GM23338 (cell line): Measurements from ENCODE around the gene KDM1A. TPM values are rescaled to one million over a fixed set of nuclear protein-coding genes. Genes with fewer than 3 reads are reported as not detected.

Source experiments
- ATAC-seq: fragments of 200-7000 bp; cut with Tn5 transposase; 3 replicates; pipeline ENCODE4 v1.9.1; 2020
- DNase-seq: peaks from one replicate; pipeline ENCODE4 v3.0.0-alpha.2; 2015; ENCODE audit warnings: low spot score
- H2AFZ ChIP-seq: fragments of 200-600 bp; sonication (generic); 2 replicates; pipeline ENCODE4 v1.8.0; 2016; ENCODE audit warnings: antibody characterized with exemption, mild to moderate bottlenecking, moderate library complexity
- H3F3A ChIP-seq: fragments of 200-600 bp; sonication (generic); replicated peaks from 2 replicates; pipeline ENCODE4 v1.8.0; 2017; ENCODE audit warnings: antibody characterized with exemption, mixed run types, low read depth
- H3K27ac ChIP-seq: fragments of 200-600 bp; sonication (generic); 2 replicates; pipeline ENCODE4 v1.6.1; 2016; ENCODE audit warnings: low read depth
- H3K27me3 ChIP-seq: fragments of 200-600 bp; sonication (generic); 2 replicates; pipeline ENCODE4 v1.8.0; 2016; ENCODE audit warnings: mild to moderate bottlenecking, mixed run types, moderate library complexity; ENCODE audit not compliant: insufficient read depth
- H3K36me3 ChIP-seq: fragments of 200-600 bp; sonication (generic); 2 replicates; pipeline ENCODE4 v1.8.0; 2016; ENCODE audit warnings: mild to moderate bottlenecking; ENCODE audit not compliant: insufficient read depth
- H3K4me1 ChIP-seq: fragments of 200-600 bp; sonication (generic); 2 replicates; pipeline ENCODE4 v1.8.0; 2016; ENCODE audit warnings: mild to moderate bottlenecking, moderate library complexity; ENCODE audit not compliant: insufficient read depth
- H3K4me2 ChIP-seq: fragments of 200-600 bp; sonication (generic); 2 replicates; pipeline ENCODE4 v1.7.1; 2017; ENCODE audit warnings: mixed run types
- H3K4me3 ChIP-seq: fragments of 200-600 bp; sonication (generic); 2 replicates; pipeline ENCODE4 v1.6.1; 2016; ENCODE audit warnings: mixed run types
- H3K79me2 ChIP-seq: fragments of 200-600 bp; sonication (generic); replicated peaks from 2 replicates; pipeline ENCODE4 v1.8.0; 2017; ENCODE audit warnings: mild to moderate bottlenecking; ENCODE audit not compliant: insufficient read depth
- H3K9me2 ChIP-seq: fragments of 200-600 bp; sonication (generic); 2 replicates; pipeline ENCODE4 v1.8.0; 2017; ENCODE audit not compliant: insufficient read depth
- H4K20me1 ChIP-seq: fragments of 200-600 bp; sonication (generic); replicated peaks from 2 replicates; pipeline ENCODE4 v1.8.0; 2017; ENCODE audit warnings: mild to moderate bottlenecking; ENCODE audit not compliant: insufficient read depth
- H3K27ac Mint-ChIP-seq: 2 replicates; pipeline ENCODE4 v1.8.0; 2020; ENCODE audit warnings: inconsistent platforms, mild to moderate bottlenecking, moderate library complexity, mixed read lengths
- H3K27me3 Mint-ChIP-seq: 3 replicates; pipeline ENCODE4 v1.8.0; 2022; ENCODE audit warnings: low read depth, mild to moderate bottlenecking, moderate library complexity, mixed read lengths, inconsistent platforms; ENCODE audit not compliant: insufficient read depth, poor library complexity
- H3K36me3 Mint-ChIP-seq: 3 replicates; pipeline ENCODE4 v1.8.0; 2021; ENCODE audit warnings: low read depth, mild to moderate bottlenecking, inconsistent platforms, moderate library complexity, mixed read lengths
- H3K4me1 Mint-ChIP-seq: 3 replicates; pipeline ENCODE4 v1.8.0; 2020; ENCODE audit warnings: mild to moderate bottlenecking, inconsistent platforms, mixed read lengths
- H3K4me3 Mint-ChIP-seq: 3 replicates; pipeline ENCODE4 v1.8.0; 2021; ENCODE audit warnings: moderate library complexity, mild to moderate bottlenecking, inconsistent platforms, mixed read lengths
- H3K9me3 Mint-ChIP-seq: 3 replicates; pipeline ENCODE4 v1.8.0; 2020; ENCODE audit warnings: moderate library complexity, mild to moderate bottlenecking, inconsistent platforms, mixed read lengths
- EZH2 ChIP-seq: fragments of 200-600 bp; sonication (generic); IDR thresholded peaks from one replicate; pipeline ENCODE4 v1.8.0; 2017; ENCODE audit warnings: antibody characterized with exemption, mild to moderate bottlenecking, low read depth; ENCODE audit not compliant: unreplicated experiment
- EZH2phosphoT487 ChIP-seq: fragments of 200-600 bp; sonication (generic); IDR thresholded peaks from one replicate; pipeline ENCODE4 v1.8.1; 2018; ENCODE audit warnings: antibody characterized with exemption; ENCODE audit not compliant: unreplicated experiment
- JUNB ChIP-seq: IDR thresholded peaks from one replicate; pipeline ENCODE4 v1.6.1; 2016; ENCODE audit warnings: antibody characterized with exemption; ENCODE audit not compliant: unreplicated experiment
- ZNF114 ChIP-seq: fragments of 250-450 bp; sonication (Bioruptor Pico); IDR thresholded peaks from 2 replicates; pipeline ENCODE4 v1.5.0; 2020; ENCODE audit warnings: mild to moderate bottlenecking, moderate library complexity
- ZNF331 ChIP-seq: fragments of 250-450 bp; sonication (Bioruptor Pico); IDR thresholded peaks from 2 replicates; pipeline ENCODE4 v1.5.0; 2020; ENCODE audit warnings: low read depth, mild to moderate bottlenecking, moderate library complexity
- polyA plus RNA-seq: library from polyadenylated mRNA; unstranded; fragments of >200 nt; fragmentation: Nextera tagmentation; extraction: Ambion mirVana; gene quantifications from 2 replicates; pipeline ENCODE4 v1.2.1, GENCODE V29; 2016
- total RNA-seq: library from RNA; depleted of rRNA; stranded (reverse); fragments of >200 nt; shearing (Covaris generic); gene quantifications from 2 replicates; pipeline ENCODE4 v1.2.3, GENCODE V29; 2014
- TF ChIP-seq, protein P1 (sequence below): IDR thresholded peaks from one replicate; pipeline ENCODE4 v1.6.1; 2018; ENCODE audit warnings: antibody characterized with exemption; ENCODE audit not compliant: unreplicated experiment
- TF ChIP-seq, protein P2 (sequence below): IDR thresholded peaks from 2 replicates; pipeline ENCODE4 v1.6.1; 2016; ENCODE audit warnings: antibody characterized with exemption
- TF ChIP-seq, protein P3 (sequence below): fragments of 250-450 bp; sonication (Bioruptor Pico); IDR thresholded peaks from 2 replicates; pipeline ENCODE4 v1.5.0; 2020; ENCODE audit warnings: mild to moderate bottlenecking, moderate library complexity

Gene KDM1A
- total and polyA plus RNA-seq, 2 experiments from 2014 or later: 86.4 to 252 TPM

DNA sequence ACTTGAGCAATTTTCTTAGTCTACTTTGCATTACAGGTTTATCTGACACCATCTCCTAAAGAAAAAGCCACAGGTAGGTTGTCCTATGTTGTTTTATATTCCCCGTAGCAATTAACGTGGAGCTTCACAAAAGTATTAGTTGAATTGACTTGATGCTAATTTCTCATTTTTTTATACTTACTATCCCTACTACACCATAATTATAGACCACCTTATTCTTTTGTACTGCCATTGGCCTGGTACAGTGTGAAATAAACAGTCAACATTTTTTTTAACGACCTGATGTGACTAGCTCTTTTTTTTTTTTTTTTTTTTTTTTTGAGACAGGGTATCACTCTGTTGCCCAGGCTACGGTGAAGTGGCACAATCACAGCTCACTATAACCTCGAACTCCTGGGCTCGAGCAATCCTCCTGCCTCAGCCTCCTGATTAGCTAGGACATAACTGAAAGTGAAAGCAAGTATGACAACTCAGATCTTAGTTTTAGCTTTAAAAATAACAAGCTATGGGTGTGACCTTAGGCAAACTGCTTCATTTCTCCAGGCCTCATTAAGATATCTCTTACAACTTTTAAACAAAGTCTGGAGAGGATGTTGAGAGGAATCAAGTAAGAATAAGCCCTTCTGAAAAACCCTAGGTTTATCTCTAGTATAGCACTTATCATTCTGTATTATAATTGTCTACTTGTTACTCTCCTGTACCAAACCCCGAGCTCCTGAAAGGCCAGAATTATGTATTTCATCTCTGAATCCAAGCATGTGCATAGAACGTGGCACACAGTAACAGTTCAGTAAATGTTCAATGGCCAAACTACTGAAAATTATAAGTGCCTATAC lies 99.9 kb downstream of the KDM1A start:
- Histone ChIP-seq H3K9me2 (no peaks in the 10 kb centered on the region), H3K79me2 (peaks cover 100% of the 10 kb centered on the region), H3K27ac (no peak overlapping the region), H3F3A (no peaks in the 10 kb centered on the region), H3K36me3 (no peaks in the 10 kb centered on the region), H3K27me3 (no peaks in the 10 kb centered on the region), H3K4me2 (no peak overlapping the region), H3K4me1 (peaks cover 20% of the 10 kb centered on the region), H4K20me1 (peaks cover 49% of the 10 kb centered on the region), H2AFZ (no peak overlapping the region), H3K4me3 (no peak overlapping the region)
- Mint-ChIP-seq H3K36me3 (no peaks in the 10 kb centered on the region), H3K27ac (no peak overlapping the region), H3K27me3 (no peaks in the 10 kb centered on the region), H3K4me1 (peaks cover 29% of the 10 kb centered on the region), H3K9me3 (no peaks in the 10 kb centered on the region), H3K4me3 (no peak overlapping the region)
- TF ChIP-seq EZH2phosphoT487: no peak
- TF ChIP-seq, protein P1, sequence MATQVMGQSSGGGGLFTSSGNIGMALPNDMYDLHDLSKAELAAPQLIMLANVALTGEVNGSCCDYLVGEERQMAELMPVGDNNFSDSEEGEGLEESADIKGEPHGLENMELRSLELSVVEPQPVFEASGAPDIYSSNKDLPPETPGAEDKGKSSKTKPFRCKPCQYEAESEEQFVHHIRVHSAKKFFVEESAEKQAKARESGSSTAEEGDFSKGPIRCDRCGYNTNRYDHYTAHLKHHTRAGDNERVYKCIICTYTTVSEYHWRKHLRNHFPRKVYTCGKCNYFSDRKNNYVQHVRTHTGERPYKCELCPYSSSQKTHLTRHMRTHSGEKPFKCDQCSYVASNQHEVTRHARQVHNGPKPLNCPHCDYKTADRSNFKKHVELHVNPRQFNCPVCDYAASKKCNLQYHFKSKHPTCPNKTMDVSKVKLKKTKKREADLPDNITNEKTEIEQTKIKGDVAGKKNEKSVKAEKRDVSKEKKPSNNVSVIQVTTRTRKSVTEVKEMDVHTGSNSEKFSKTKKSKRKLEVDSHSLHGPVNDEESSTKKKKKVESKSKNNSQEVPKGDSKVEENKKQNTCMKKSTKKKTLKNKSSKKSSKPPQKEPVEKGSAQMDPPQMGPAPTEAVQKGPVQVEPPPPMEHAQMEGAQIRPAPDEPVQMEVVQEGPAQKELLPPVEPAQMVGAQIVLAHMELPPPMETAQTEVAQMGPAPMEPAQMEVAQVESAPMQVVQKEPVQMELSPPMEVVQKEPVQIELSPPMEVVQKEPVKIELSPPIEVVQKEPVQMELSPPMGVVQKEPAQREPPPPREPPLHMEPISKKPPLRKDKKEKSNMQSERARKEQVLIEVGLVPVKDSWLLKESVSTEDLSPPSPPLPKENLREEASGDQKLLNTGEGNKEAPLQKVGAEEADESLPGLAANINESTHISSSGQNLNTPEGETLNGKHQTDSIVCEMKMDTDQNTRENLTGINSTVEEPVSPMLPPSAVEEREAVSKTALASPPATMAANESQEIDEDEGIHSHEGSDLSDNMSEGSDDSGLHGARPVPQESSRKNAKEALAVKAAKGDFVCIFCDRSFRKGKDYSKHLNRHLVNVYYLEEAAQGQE: no peak
- TF ChIP-seq JUNB: no peak
- TF ChIP-seq, protein P2, sequence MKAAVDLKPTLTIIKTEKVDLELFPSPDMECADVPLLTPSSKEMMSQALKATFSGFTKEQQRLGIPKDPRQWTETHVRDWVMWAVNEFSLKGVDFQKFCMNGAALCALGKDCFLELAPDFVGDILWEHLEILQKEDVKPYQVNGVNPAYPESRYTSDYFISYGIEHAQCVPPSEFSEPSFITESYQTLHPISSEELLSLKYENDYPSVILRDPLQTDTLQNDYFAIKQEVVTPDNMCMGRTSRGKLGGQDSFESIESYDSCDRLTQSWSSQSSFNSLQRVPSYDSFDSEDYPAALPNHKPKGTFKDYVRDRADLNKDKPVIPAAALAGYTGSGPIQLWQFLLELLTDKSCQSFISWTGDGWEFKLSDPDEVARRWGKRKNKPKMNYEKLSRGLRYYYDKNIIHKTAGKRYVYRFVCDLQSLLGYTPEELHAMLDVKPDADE: no peak
- no peak for TF ChIP-seq ZNF114
- TF ChIP-seq, protein P3, sequence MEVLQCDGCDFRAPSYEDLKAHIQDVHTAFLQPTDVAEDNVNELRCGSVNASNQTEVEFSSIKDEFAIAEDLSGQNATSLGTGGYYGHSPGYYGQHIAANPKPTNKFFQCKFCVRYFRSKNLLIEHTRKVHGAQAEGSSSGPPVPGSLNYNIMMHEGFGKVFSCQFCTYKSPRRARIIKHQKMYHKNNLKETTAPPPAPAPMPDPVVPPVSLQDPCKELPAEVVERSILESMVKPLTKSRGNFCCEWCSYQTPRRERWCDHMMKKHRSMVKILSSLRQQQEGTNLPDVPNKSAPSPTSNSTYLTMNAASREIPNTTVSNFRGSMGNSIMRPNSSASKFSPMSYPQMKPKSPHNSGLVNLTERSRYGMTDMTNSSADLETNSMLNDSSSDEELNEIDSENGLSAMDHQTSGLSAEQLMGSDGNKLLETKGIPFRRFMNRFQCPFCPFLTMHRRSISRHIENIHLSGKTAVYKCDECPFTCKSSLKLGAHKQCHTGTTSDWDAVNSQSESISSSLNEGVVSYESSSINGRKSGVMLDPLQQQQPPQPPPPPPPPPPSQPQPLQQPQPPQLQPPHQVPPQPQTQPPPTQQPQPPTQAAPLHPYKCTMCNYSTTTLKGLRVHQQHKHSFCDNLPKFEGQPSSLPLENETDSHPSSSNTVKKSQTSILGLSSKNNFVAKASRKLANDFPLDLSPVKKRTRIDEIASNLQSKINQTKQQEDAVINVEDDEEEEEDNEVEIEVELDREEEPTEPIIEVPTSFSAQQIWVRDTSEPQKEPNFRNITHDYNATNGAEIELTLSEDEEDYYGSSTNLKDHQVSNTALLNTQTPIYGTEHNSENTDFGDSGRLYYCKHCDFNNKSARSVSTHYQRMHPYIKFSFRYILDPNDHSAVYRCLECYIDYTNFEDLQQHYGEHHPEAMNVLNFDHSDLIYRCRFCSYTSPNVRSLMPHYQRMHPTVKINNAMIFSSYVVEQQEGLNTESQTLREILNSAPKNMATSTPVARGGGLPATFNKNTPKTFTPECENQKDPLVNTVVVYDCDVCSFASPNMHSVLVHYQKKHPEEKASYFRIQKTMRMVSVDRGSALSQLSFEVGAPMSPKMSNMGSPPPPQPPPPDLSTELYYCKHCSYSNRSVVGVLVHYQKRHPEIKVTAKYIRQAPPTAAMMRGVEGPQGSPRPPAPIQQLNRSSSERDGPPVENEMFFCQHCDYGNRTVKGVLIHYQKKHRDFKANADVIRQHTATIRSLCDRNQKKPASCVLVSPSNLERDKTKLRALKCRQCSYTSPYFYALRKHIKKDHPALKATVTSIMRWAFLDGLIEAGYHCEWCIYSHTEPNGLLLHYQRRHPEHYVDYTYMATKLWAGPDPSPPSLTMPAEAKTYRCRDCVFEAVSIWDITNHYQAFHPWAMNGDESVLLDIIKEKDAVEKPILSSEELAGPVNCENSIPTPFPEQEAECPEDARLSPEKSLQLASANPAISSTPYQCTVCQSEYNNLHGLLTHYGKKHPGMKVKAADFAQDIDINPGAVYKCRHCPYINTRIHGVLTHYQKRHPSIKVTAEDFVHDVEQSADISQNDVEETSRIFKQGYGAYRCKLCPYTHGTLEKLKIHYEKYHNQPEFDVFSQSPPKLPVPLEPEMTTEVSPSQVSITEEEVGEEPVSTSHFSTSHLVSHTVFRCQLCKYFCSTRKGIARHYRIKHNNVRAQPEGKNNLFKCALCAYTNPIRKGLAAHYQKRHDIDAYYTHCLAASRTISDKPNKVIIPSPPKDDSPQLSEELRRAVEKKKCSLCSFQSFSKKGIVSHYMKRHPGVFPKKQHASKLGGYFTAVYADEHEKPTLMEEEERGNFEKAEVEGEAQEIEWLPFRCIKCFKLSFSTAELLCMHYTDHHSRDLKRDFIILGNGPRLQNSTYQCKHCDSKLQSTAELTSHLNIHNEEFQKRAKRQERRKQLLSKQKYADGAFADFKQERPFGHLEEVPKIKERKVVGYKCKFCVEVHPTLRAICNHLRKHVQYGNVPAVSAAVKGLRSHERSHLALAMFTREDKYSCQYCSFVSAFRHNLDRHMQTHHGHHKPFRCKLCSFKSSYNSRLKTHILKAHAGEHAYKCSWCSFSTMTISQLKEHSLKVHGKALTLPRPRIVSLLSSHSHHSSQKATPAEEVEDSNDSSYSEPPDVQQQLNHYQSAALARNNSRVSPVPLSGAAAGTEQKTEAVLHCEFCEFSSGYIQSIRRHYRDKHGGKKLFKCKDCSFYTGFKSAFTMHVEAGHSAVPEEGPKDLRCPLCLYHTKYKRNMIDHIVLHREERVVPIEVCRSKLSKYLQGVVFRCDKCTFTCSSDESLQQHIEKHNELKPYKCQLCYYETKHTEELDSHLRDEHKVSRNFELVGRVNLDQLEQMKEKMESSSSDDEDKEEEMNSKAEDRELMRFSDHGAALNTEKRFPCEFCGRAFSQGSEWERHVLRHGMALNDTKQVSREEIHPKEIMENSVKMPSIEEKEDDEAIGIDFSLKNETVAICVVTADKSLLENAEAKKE (CRISPR knock-in tag): no peak
- TF ChIP-seq ZNF331: no peak
- TF ChIP-seq EZH2: no peak
- DNase-seq (no peak), ATAC-seq (no peak)
